Type B pancreatic cell (in vitro differentiated cells): ENCODE results near the gene MTA2. TPM values are rescaled to one million over a fixed set of nuclear protein-coding genes. Genes with fewer than 3 reads are reported as not detected.
"Not testable (repeated sequence)": the region's sequence is repeated elsewhere in the genome, so short reads cannot be mapped to it uniquely, and the experiment has no call there.

Experiments
- DNase-seq: peaks from one replicate; pipeline ENCODE4 v3.0.0; 2021; ENCODE audit warnings: mixed read lengths; ENCODE audit not compliant: unreplicated experiment; ENCODE audit errors: extremely low spot score
- H3K27ac Mint-ChIP-seq: 2 replicates; pipeline ENCODE4 v1.8.0; 2021; ENCODE audit warnings: mild to moderate bottlenecking, mixed read lengths
- H3K27me3 Mint-ChIP-seq: 2 replicates; pipeline ENCODE4 v1.8.0; 2021; ENCODE audit warnings: mixed read lengths
- H3K36me3 Mint-ChIP-seq: 2 replicates; pipeline ENCODE4 v1.8.0; 2021; ENCODE audit warnings: mixed read lengths
- H3K4me1 Mint-ChIP-seq: one replicate; pipeline ENCODE4 v1.8.0; 2021; ENCODE audit warnings: mixed read lengths; ENCODE audit not compliant: unreplicated experiment
- H3K4me3 Mint-ChIP-seq: 2 replicates; pipeline ENCODE4 v1.8.0; 2021; ENCODE audit warnings: mild to moderate bottlenecking, mixed read lengths
- H3K9me3 Mint-ChIP-seq: 2 replicates; pipeline ENCODE4 v1.8.0; 2021; ENCODE audit warnings: mixed read lengths
- total RNA-seq: library from RNA; stranded (reverse); gene quantifications from 2 replicates; pipeline ENCODE4 v1.2.1, GENCODE V29; 2021; ENCODE audit warnings: low replicate concordance
- TF ChIP-seq, protein P1 (sequence below): fragments of 200-600 bp; sonication (generic); conservative IDR thresholded peaks from 2 replicates; pipeline ENCODE4 v1.5.0; 2021; ENCODE audit warnings: antibody characterized with exemption, mild to moderate bottlenecking

MTA2 gene
- total RNA-seq, 1 donor from 2014 or later = 152 TPM

GRCh38 chr11:62554387-62555167 lies 47.1 kb downstream of the MTA2 start:
- H3K27me3 Mint-ChIP-seq = no peaks in the 10 kb centered on the region
- no peaks in the 10 kb centered on the region for H3K9me3 Mint-ChIP-seq
- H3K36me3 Mint-ChIP-seq = peaks cover 17% of the 10 kb centered on the region
- H3K27ac Mint-ChIP-seq = peak overlapping the region; percentile 99
- TF ChIP-seq, protein P1, sequence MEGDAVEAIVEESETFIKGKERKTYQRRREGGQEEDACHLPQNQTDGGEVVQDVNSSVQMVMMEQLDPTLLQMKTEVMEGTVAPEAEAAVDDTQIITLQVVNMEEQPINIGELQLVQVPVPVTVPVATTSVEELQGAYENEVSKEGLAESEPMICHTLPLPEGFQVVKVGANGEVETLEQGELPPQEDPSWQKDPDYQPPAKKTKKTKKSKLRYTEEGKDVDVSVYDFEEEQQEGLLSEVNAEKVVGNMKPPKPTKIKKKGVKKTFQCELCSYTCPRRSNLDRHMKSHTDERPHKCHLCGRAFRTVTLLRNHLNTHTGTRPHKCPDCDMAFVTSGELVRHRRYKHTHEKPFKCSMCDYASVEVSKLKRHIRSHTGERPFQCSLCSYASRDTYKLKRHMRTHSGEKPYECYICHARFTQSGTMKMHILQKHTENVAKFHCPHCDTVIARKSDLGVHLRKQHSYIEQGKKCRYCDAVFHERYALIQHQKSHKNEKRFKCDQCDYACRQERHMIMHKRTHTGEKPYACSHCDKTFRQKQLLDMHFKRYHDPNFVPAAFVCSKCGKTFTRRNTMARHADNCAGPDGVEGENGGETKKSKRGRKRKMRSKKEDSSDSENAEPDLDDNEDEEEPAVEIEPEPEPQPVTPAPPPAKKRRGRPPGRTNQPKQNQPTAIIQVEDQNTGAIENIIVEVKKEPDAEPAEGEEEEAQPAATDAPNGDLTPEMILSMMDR = no peak
- no peak for DNase-seq
- peak overlapping the region; percentile 36 for H3K4me3 Mint-ChIP-seq
- H3K4me1 Mint-ChIP-seq = peaks cover 63% of the 10 kb centered on the region

DNA sequence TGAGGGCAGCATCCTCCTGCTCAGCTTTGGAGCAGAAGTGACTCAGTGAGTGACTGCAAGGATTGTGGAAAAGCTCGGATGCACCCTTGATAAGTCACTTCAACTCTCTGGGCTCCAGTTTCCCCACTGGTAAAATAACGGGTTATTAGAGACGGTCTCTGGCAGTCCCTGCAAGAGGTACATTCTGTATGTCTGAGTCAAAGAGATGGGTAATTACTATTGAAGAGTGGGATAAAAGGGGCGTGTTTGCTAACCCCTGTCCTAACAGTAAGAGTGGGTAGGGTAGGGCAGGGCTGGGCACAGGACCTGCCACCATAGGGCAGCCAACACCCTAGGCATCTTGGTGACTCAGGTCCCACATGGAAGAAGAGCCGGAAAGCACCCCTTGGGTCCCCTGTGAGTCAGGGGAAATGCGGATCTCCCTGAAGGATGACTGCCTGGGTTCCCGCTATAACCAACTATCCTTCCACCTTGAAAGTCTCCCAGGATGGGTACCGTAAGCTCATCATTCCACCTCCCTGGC lies 47.8 kb downstream of the MTA2 start:
- peaks cover 59% of the 10 kb centered on the region for H3K4me1 Mint-ChIP-seq
- H3K36me3 Mint-ChIP-seq = peaks cover 11% of the 10 kb centered on the region
- H3K27me3 Mint-ChIP-seq = no peaks in the 10 kb centered on the region
- H3K4me3 Mint-ChIP-seq = peak overlapping the region; percentile 84
- H3K27ac Mint-ChIP-seq = peak overlapping the region; percentile 99
- TF ChIP-seq, protein P1 = no peak
- no peak for DNase-seq
- no peaks in the 10 kb centered on the region for H3K9me3 Mint-ChIP-seq

GRCh38 chr11:62553080-62553838 lies 48.4 kb downstream of the MTA2 start:
- DNase-seq = no peak
- TF ChIP-seq, protein P1 = no peak
- Mint-ChIP-seq H3K4me1 (peaks cover 64% of the 10 kb centered on the region), H3K4me3 (peak overlapping the region; percentile 84), H3K9me3 (no peaks in the 10 kb centered on the region), H3K27me3 (no peaks in the 10 kb centered on the region), H3K36me3 (peaks cover 11% of the 10 kb centered on the region), H3K27ac (peak overlapping the region; percentile 99)

- H3K27me3 Mint-ChIP-seq = no peaks in the 10 kb centered on the region
- no peaks in the 10 kb centered on the region for H3K9me3 Mint-ChIP-seq
- DNase-seq = no peak
- TF ChIP-seq, protein P1 = no peak
- peaks cover 71% of the 10 kb centered on the region for H3K4me1 Mint-ChIP-seq
- H3K36me3 Mint-ChIP-seq = peaks cover 11% of the 10 kb centered on the region
- H3K27ac Mint-ChIP-seq = peak overlapping the region; percentile 99
- H3K4me3 Mint-ChIP-seq = peak overlapping the region; percentile 84
Observed at GRCh38 chr11:62552485-62553079, 49.1 kb downstream of the MTA2 start.

DNA sequence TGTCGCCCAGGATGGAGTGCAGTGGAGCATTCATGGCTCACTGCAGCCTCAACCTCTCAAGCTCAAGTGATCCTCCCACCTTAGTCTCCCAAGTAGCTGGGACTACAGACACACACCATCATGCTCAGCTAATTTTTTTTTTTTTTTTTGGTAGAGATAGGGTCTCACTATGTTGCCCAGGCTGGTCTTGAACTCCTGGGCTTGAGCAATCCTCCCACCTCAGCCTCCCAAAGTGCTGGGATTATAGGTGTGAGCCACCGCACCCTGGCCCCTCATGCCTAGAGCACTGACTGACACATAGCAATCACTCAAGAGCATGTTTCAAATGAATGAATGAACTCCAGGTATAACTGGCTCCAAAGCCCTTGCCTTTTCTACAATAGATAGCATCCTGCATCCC lies 51.2 kb downstream of the MTA2 start:
- peaks cover 54% of the 10 kb centered on the region for H3K4me1 Mint-ChIP-seq
- H3K4me3 Mint-ChIP-seq = peak overlapping the region; percentile 54
- H3K9me3 Mint-ChIP-seq, H3K36me3 Mint-ChIP-seq, DNase-seq, H3K27me3 Mint-ChIP-seq: not testable (repeated sequence)
- peak overlapping the region; percentile 64 for H3K27ac Mint-ChIP-seq
